Astrocyte (in vitro differentiated cells and primary cell): ENCODE results near the gene KCTD11.

ENCODE experiments used
- EZH2 ChIP-seq: IDR thresholded peaks from 2 replicates; pipeline ENCODE4 v1.6.1; 2012; ENCODE audit warnings: mild to moderate bottlenecking, low read length, inconsistent platforms; ENCODE audit not compliant: insufficient read depth
- TF ChIP-seq, protein P1 (sequence below): IDR thresholded peaks from 2 replicates; pipeline ENCODE4 v1.5.1; 2011; ENCODE audit warnings: low read depth, mild to moderate bottlenecking, inconsistent platforms, low read length, moderate library complexity; ENCODE audit not compliant: insufficient read depth

GRCh38 chr17:7357381-7357780 is 5.4 kb downstream of the KCTD11 start:
- TF ChIP-seq, protein P1, sequence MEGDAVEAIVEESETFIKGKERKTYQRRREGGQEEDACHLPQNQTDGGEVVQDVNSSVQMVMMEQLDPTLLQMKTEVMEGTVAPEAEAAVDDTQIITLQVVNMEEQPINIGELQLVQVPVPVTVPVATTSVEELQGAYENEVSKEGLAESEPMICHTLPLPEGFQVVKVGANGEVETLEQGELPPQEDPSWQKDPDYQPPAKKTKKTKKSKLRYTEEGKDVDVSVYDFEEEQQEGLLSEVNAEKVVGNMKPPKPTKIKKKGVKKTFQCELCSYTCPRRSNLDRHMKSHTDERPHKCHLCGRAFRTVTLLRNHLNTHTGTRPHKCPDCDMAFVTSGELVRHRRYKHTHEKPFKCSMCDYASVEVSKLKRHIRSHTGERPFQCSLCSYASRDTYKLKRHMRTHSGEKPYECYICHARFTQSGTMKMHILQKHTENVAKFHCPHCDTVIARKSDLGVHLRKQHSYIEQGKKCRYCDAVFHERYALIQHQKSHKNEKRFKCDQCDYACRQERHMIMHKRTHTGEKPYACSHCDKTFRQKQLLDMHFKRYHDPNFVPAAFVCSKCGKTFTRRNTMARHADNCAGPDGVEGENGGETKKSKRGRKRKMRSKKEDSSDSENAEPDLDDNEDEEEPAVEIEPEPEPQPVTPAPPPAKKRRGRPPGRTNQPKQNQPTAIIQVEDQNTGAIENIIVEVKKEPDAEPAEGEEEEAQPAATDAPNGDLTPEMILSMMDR = no peak
- TF ChIP-seq EZH2 = no peak
